GM19099 (cell line): ENCODE results near the gene CCL17.

ENCODE experiments used
- POLR2A ChIP-seq: IDR thresholded peaks from 3 replicates; pipeline ENCODE4 v1.6.1; 2011; ENCODE audit warnings: low read depth; ENCODE audit not compliant: insufficient read length; ENCODE audit errors: extremely low read depth

CCL17 gene

GRCh38 chr16:57373117-57373947, 31.2 kb upstream of the CCL17 start:
- TF ChIP-seq POLR2A = no peak

DNA sequence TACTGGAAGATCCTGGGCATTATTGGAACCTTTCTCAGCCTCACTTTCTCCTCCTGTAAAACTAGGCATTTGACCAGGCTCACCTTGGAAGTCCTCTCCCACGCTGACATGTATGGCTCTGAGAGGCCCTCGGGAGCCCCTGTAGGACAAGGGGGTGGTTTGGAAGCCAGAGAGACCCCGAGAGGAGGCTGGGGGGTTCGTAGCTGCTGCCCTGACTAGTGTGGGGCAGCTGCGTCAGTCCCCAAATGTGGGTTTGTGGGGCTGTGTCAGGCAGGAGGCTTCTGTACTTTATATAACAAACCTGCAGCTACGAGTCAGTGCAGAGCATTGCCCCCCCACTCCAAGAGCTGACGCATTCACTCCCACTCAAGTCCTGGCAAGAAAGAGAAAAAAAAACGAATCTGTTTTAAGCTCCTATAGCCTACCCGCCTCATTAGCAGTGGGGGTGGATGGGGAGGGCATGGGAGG, 30.5 kb upstream of the CCL17 start:
- no peak for TF ChIP-seq POLR2A

GRCh38 chr16:57376313-57376818, 28.2 kb upstream of the CCL17 start:
- TF ChIP-seq POLR2A = no peak

DNA sequence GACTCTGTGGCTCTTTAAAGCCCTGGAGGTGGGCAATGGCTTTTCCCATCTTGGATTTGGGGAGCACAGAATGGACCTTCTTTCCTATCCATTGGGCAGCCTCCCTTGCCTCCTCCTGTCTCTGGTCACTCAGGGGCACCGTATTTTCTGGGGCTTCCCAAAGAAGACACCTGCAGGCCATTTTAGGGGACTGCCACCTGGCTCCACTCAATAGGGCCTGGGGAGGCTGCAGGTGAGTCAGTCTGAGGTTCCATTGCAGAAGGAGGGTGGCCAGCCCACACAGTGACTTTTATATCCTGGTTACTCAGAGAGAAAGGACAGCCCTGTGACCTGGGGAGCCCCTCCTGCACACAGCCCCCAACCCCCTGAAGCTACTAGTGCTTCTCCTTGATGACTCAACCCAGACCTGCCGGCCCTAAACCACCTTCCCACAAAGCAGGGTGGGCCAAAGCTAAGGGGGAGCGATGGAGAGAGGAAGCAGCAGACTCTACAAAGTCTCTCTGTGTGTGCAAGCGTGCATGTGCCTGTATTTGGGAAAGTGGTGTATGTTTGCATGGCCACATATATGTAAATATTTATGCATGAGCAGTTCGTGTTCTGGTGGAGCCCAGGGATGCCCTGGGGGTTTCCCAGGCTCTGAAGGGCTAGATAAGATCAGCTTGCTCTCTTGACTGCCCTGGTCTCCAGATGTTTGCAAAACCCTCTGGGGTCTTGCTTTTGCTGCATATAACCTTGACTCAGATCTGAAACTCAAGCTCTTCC, 27.3 kb upstream of the CCL17 start:
- no peak for TF ChIP-seq POLR2A

- no peak for TF ChIP-seq POLR2A
Observed at GRCh38 chr16:57379579-57379978, 25.0 kb upstream of the CCL17 start.

GRCh38 chr16:57380671-57381462, 23.7 kb upstream of the CCL17 start:
- TF ChIP-seq POLR2A = no peak

DNA sequence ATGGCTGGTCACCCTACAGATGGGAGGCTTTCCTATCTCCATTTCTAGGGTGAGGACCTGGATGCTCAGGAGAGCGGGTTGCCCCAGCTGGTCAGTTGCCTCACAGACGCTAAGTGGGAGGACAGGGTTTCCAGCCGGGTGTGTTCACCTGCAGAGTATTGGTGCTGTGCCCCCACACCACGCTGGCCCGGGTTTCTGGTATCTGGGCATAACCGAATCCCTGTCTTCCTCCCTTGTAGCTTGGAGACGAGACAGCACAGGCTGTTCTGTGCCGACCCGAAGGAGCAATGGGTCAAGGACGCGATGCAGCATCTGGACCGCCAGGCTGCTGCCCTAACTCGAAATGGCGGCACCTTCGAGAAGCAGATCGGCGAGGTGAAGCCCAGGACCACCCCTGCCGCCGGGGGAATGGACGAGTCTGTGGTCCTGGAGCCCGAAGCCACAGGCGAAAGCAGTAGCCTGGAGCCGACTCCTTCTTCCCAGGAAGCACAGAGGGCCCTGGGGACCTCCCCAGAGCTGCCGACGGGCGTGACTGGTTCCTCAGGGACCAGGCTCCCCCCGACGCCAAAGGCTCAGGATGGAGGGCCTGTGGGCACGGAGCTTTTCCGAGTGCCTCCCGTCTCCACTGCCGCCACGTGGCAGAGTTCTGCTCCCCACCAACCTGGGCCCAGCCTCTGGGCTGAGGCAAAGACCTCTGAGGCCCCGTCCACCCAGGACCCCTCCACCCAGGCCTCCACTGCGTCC, 22.6 kb upstream of the CCL17 start:
- no peak for TF ChIP-seq POLR2A

- TF ChIP-seq POLR2A = no peak
Observed at GRCh38 chr16:57382535-57383275, 21.9 kb upstream of the CCL17 start.

DNA sequence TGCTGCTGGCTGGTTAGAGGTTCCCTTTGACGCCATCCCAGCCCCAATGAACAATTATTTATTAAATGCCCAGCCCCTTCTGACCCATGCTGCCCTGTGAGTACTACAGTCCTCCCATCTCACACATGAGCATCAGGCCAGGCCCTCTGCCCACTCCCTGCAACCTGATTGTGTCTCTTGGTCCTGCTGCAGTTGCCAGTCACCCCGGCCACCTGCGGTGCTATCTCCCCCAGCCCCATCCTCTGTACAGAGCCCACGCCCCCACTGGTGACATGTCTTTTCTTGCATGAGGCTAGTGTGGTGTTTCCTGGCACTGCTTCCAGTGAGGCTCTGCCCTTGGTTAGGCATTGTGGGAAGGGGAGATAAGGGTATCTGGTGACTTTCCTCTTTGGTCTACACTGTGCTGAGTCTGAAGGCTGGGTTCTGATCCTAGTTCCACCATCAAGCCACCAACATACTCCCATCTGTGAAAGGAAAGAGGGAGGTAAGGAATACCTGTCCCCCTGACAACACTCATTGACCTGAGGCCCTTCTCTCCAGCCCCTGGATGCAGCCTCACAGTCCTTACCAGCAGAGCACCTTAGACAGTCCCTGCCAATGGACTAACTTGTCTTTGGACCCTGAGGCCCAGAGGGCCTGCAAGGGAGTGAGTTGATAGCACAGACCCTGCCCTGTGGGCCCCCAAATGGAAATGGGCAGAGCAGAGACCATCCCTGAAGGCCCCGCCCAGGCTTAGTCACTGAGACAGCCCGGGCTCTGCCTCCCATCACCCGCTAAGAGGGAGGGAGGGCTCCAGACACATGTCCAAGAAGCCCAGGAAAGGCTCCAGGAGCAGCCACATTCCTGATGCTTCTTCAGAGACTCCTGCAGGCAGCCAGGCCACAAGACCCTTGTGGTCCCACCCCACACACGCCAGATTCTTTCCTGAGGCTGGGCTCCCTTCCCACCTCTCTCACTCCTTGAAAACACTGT, 21.0 kb upstream of the CCL17 start:
- no peak for TF ChIP-seq POLR2A

DNA sequence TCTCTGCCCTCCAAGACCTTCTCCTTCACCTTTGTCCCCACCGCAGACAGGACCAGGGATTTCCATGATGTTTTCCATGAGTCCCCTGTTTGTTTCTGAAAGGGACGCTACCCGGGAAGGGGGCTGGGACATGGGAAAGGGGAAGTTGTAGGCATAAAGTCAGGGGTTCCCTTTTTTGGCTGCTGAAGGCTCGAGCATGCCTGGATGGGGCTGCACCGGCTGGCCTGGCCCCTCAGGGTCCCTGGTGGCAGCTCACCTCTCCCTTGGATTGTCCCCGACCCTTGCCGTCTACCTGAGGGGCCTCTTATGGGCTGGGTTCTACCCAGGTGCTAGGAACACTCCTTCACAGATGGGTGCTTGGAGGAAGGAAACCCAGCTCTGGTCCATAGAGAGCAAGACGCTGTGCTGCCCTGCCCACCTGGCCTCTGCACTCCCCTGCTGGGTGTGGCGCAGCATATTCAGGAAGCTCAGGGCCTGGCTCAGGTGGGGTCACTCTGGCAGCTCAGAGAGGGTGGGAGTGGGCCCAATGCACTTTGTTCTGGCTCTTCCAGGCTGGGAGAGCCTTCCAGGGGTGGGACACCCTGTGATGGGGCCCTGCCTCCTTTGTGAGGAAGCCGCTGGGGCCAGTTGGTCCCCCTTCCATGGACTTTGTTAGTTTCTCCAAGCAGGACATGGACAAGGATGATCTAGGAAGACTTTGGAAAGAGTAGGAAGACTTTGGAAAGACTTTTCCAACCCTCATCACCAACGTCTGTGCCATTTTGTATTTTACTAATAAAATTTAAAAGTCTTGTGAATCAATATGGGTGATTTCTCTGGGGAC, 20.1 kb upstream of the CCL17 start:
- no peak for TF ChIP-seq POLR2A

DNA sequence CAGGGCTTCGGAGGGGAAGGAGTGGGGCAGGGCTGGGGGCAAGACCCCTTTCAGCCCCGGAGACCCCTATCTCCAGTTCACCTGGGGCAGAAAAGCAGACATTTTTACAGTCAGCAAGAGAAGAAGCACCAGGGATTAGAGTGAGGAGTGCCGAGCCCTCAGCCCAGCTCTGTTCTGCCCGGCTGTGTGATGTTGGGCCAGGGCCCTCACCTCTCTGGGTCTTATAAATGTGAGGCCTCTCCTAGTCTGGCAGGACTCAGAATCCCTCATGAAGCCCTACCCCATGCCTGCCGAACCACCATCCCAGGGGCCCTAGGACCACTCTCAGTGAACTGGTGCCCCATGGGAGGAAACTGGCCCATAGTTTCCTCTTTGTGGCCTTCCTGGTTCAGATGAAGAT, 19.5 kb upstream of the CCL17 start:
- no peak for TF ChIP-seq POLR2A
